K562 (cell line): ENCODE results near the gene GPR183. TPM values are rescaled to one million over a fixed set of nuclear protein-coding genes. Genes with fewer than 3 reads are reported as not detected.

Source experiments
- ATAC-seq: fragments of 200-7000 bp; cut with Tn5 transposase; 3 replicates; pipeline ENCODE4 v1.9.1; 2020; ENCODE audit warnings: moderate library complexity
- BruUV-seq: library from RNA; stranded (reverse); fragments of 400-500 nt; replicated peaks from 2 replicates; lab custom pipeline; 2021; lab: Mats Ljungman, UMichigan
- CTCF ChIA-PET: fragments of 300-600 bp; formaldehyde crosslinking; extraction: SDS; loops from one replicate; lab custom pipeline; 2021; ENCODE audit warnings: low intra/inter-chr PET ratio; lab: Yijun Ruan, JAX
- POLR2A ChIA-PET: fragments of 300-600, 350-650 bp; sonication (Branson Sonifier 250); formaldehyde crosslinking; extraction: SDS; loops from one replicate; lab custom pipeline; 2021; ENCODE audit warnings: antibody characterized with exemption, inconsistent platforms; lab: Yijun Ruan, JAX
- DNase-seq, 4 experiments: peaks; one replicate each; pipeline versions ENCODE4 v3.0.0 to v3.0.0-alpha.2; 2011 to 2018; ENCODE audit warnings: low spot score in 3 of 4, mixed read lengths in 3 of 4; ENCODE audit errors: extremely low read depth in 1 of 4
- FAIRE-seq: peaks from 2 replicates; lab custom pipeline; 2011; peaks lifted over from hg19 to GRCh38; lab: Jason Lieb, UNC
- H2AFZ ChIP-seq: 2 replicates; pipeline ENCODE4 v1.6.0; 2011; ENCODE audit warnings: low read depth, low read length, control low read depth, inconsistent platforms
- H3K27ac ChIP-seq: fragments of 200-600 bp; 3 replicates; pipeline ENCODE4 v1.8.0; 2011; ENCODE audit warnings: low read depth, mild to moderate bottlenecking, control low read depth, inconsistent platforms, low read length, moderate library complexity, mixed read lengths; ENCODE audit errors: extremely low read depth
- H3K27me3 ChIP-seq, 2 experiments: fragments of 300-600 bp in 1 of 2; 2 replicates in 1 of 2; 3 replicates in 1 of 2; pipeline versions ENCODE4 v1.6.0 to v1.8.0; 2011; ENCODE audit warnings: inconsistent platforms in 2 of 2, low read length in 2 of 2, mild to moderate bottlenecking in 1 of 2, mixed read lengths in 1 of 2, moderate library complexity in 1 of 2; ENCODE audit not compliant: control insufficient read depth in 2 of 2, insufficient read depth in 2 of 2
- H3K36me3 ChIP-seq: fragments of 300-600 bp; 3 replicates; pipeline ENCODE4 v1.8.0; 2011; ENCODE audit warnings: mild to moderate bottlenecking, low read length, inconsistent platforms; ENCODE audit not compliant: control insufficient read depth, insufficient read depth
- H3K4me1 ChIP-seq, 2 experiments: fragments of 200-600 bp in 1 of 2; replicated peaks in 1 of 2; 2 replicates in 1 of 2; 3 replicates in 1 of 2; pipeline versions ENCODE4 v1.5.1 to v1.8.0; 2011; ENCODE audit warnings: inconsistent platforms in 2 of 2, low read length in 2 of 2, mild to moderate bottlenecking in 1 of 2, mixed read lengths in 1 of 2, moderate library complexity in 1 of 2; ENCODE audit not compliant: control insufficient read depth in 2 of 2, insufficient read depth in 2 of 2
- H3K4me2 ChIP-seq: 2 replicates; pipeline ENCODE4 v1.6.1; 2011; ENCODE audit warnings: low read length, control low read depth, inconsistent platforms, mixed read lengths; ENCODE audit not compliant: insufficient read depth
- H3K4me3 ChIP-seq: fragments of 200-600 bp; sonication (generic), shearing (Covaris generic); 2 replicates; pipeline ENCODE4 v1.5.1; 2016; ENCODE audit warnings: control low read depth, inconsistent platforms
- H3K79me2 ChIP-seq: fragments of 200-600 bp; 3 replicates; pipeline ENCODE4 v1.8.0; 2011; ENCODE audit warnings: low read length, inconsistent platforms; ENCODE audit not compliant: control insufficient read depth, insufficient read depth
- H3K9ac ChIP-seq, 2 experiments: 2 replicates each; pipeline versions ENCODE4 v1.6.0 to v1.6.1; 2011; ENCODE audit warnings: low read depth in 2 of 2, low read length in 2 of 2, control low read depth in 1 of 2, inconsistent platforms in 1 of 2, mild to moderate bottlenecking in 1 of 2, mixed read lengths in 1 of 2; ENCODE audit not compliant: insufficient read depth in 1 of 2
- H3K9me1 ChIP-seq: one replicate; pipeline ENCODE4 v1.6.0; 2011; ENCODE audit warnings: inconsistent platforms, mild to moderate bottlenecking, low read length, moderate library complexity; ENCODE audit not compliant: control insufficient read depth, insufficient read depth
- H3K9me3 ChIP-seq: replicated peaks from 2 replicates; pipeline ENCODE4 v1.5.1; 2011; ENCODE audit warnings: low read depth, low read length, inconsistent platforms; ENCODE audit not compliant: control insufficient read depth, insufficient read depth
- H4K20me1 ChIP-seq: replicated peaks from 2 replicates; pipeline ENCODE4 v1.6.1; 2011; ENCODE audit warnings: low read length, inconsistent platforms, mixed read lengths; ENCODE audit not compliant: control insufficient read depth, insufficient read depth
- CEBPB ChIP-seq: fragments of 450-650 bp; IDR thresholded peaks from 2 replicates; pipeline ENCODE4 v1.6.1; 2016; ENCODE audit warnings: missing genetic modification characterization, missing compliant biosample characterization
- CEBPG ChIP-seq, 3 experiments: fragments of 200-800 bp in 1 of 3; sonication (Bioruptor generic) in 1 of 3; sonication (generic) in 1 of 3; formaldehyde crosslinking in 1 of 3; IDR thresholded peaks in 2 of 3; conservative IDR thresholded peaks in 1 of 3; 2 replicates each; pipeline versions ENCODE4 v1.6.1 to v1.8.0; 2016 to 2022; ENCODE audit warnings: missing compliant biosample characterization in 2 of 3, missing genetic modification characterization in 2 of 3, mild to moderate bottlenecking in 1 of 3, missing genetic modification reagents in 1 of 3
- CREBBP ChIP-seq: IDR thresholded peaks from one replicate; pipeline ENCODE4 v1.6.1; 2012; ENCODE audit warnings: low read depth, mild to moderate bottlenecking, control low read depth, inconsistent platforms, low read length
- HSF4 ChIP-seq: fragments of 250-450 bp; sonication (Bioruptor Pico); IDR thresholded peaks from 2 replicates; pipeline ENCODE4 v2.1.2; 2022; ENCODE audit warnings: mild to moderate bottlenecking, moderate library complexity, borderline replicate concordance
- MBD2 ChIP-seq: sonication (generic); IDR thresholded peaks from 2 replicates; pipeline ENCODE4 v1.6.1; 2016; ENCODE audit warnings: low read depth, borderline replicate concordance
- NR2F6 ChIP-seq: fragments of 450-650 bp; formaldehyde crosslinking; IDR thresholded peaks from 2 replicates; pipeline ENCODE4 v1.4.0; 2020; ENCODE audit warnings: mild to moderate bottlenecking
- PCBP1 ChIP-seq: fragments of 200-400 bp; formaldehyde crosslinking; IDR thresholded peaks from 2 replicates; pipeline ENCODE4 v1.6.1; 2018; ENCODE audit warnings: mild to moderate bottlenecking, low read depth, low read length; ENCODE audit not compliant: poor library complexity, severe bottlenecking
- POLR2H ChIP-seq: IDR thresholded peaks from 2 replicates; pipeline ENCODE4 v1.6.1; 2016; ENCODE audit warnings: missing genetic modification characterization, low read depth, mild to moderate bottlenecking, control low read depth, missing compliant biosample characterization, moderate library complexity
- SMAD3 ChIP-seq: fragments of 450-650 bp; formaldehyde crosslinking; conservative IDR thresholded peaks from 2 replicates; pipeline ENCODE4 v1.4.0; 2020; ENCODE audit warnings: mild to moderate bottlenecking
- WHSC1 ChIP-seq: IDR thresholded peaks from one replicate; pipeline ENCODE4 v1.6.1; 2012; ENCODE audit warnings: low read length, control low read depth, inconsistent platforms
- XRCC3 ChIP-seq: fragments of 450-650 bp; IDR thresholded peaks from 2 replicates; pipeline ENCODE4 v1.6.1; 2017; ENCODE audit warnings: mild to moderate bottlenecking, moderate library complexity
- ZNF696 ChIP-seq: fragments of 250-450 bp; sonication (Bioruptor Pico); conservative IDR thresholded peaks from 2 replicates; pipeline ENCODE4 v1.4.0; 2020; ENCODE audit warnings: mild to moderate bottlenecking, moderate library complexity
- WGBS: fragments of 100-300 bp; shearing (Covaris generic); methylation state at CpG from one replicate; pipeline ENCODE4 v1.1.6; 2016; ENCODE audit warnings: low coverage, mixed read lengths; ENCODE audit not compliant: insufficient coverage; ENCODE audit errors: missing lambda C conversion rate; 5-methylcytosine and 5-hydroxymethylcytosine counted together
- in situ Hi-C: fragments of 300-500 bp; cut with MboI; formaldehyde crosslinking; loops from 4 replicates; pipeline ENCODE4 v1.15.0; 2018; ENCODE audit warnings: inconsistent platforms, mixed read lengths
- intact Hi-C: fragments of 100-400 bp; cut with micrococcal nuclease; formaldehyde crosslinking; loops from 2 replicates; pipeline ENCODE4 v1.14.2; 2022
- polyA plus RNA-seq, 8 experiments: library from polyadenylated mRNA; depleted of rRNA in 4 of 8; stranded (reverse) in 5 of 8; unstranded in 3 of 8; fragments of >200 nt; fragmentation: Nextera tagmentation in 2 of 8; fragmentation: Illumina TruSeq in 1 of 8; extraction: Ambion mirVana in 2 of 8; extraction: Trizol in 1 of 8; gene quantifications; 2 replicates each; pipeline versions ENCODE4 v1.2.1 to v1.2.3, GENCODE V29; 2011 to 2014; ENCODE audit warnings: inconsistent platforms in 1 of 8, missing spikeins in 1 of 8
- total RNA-seq, 7 experiments: library from RNA; depleted of rRNA in 6 of 7; stranded (reverse); fragments of >200 nt in 6 of 7; fragmentation: Illumina TruSeq in 2 of 7; extraction: Trizol in 2 of 7; gene quantifications; 2 replicates each; pipeline versions ENCODE4 v1.2.1 to v1.2.3, GENCODE V29; 2011 to 2021; ENCODE audit warnings: low replicate concordance in 1 of 7
- TF ChIP-seq, protein P1 (sequence below): fragments of 250-450 bp; sonication (Bioruptor Pico); IDR thresholded peaks from 2 replicates; pipeline ENCODE4 v1.4.0; 2020; ENCODE audit warnings: mild to moderate bottlenecking, moderate library complexity
- TF ChIP-seq, protein P2 (sequence below): fragments of 450-650 bp; IDR thresholded peaks from 2 replicates; pipeline ENCODE4 v1.6.1; 2016; ENCODE audit warnings: mild to moderate bottlenecking

GPR183 gene
- total and polyA plus RNA-seq, 9 of the 15 experiments (the other 6 are each of a cell fraction or from before 2014, with no cell fraction given): 1.3 to 10.2 (median 3.7) TPM

DNA sequence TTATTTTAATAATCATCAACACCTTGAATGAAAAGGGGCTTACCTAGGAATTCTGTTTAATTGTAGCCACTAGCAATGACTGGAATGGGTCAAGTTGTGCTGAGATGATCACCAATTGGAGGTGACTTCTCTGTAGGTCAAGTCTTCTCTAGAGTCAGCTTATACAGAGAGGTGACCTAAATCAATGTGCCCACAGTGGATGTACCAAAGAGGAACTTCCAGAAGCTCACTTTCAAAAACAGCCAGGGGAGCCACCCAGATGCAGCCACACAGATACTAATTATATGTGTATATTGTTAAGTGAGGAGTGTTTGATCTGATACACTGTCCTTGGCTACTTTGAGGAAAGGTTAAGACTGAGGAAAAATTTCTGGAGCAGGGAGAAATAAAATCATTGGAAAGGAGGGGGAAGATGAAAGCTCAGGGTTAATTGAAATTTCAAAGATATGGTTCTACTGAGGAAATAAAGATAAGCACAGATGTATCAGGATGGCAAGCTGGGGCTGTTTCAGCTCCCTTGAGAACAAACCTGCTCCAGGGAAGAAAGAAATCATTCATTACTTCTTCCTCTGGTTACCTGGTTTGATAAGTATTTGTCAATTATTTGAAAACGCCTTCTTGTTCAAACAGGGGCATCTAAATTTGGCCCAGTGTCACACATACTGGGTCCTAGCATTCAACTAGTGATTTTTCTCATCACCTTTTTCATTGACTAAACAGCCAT, 5.1 kb downstream of the GPR183 start:
- H3K27me3 ChIP-seq: no peaks in the 10 kb centered on the region
- no TSS peak for BruUV-seq
- no peak overlapping the region for H3K27ac ChIP-seq
- FAIRE-seq (no peak), DNase-seq (no peak), ATAC-seq (no peak)
- H3K4me1 ChIP-seq: peaks cover 3 to 7% of the 10 kb centered on the region in 2 experiments; a peak in 4 of 5 replicates
- H4K20me1 ChIP-seq: no peaks in the 10 kb centered on the region
- CTCF ChIA-PET: no interaction called here
- H3K9me1 ChIP-seq: no peaks in the 10 kb centered on the region
- peaks cover 14% of the 10 kb centered on the region; the same call in 1 of the 3 replicates for H3K36me3 ChIP-seq
- peaks cover 25% of the 10 kb centered on the region for H3K79me2 ChIP-seq
- POLR2A ChIA-PET: interaction anchor here (0.6 to 1.0 kb wide), 4 partner anchors 8 to 1215 kb away, joined by 3 to 5 read pairs (median 3); no protein-coding TSS in a partner anchor
- no peak overlapping the region for H3K4me3 ChIP-seq
- H3K4me2 ChIP-seq: no peak overlapping the region
- intact Hi-C loops: no loop called here
- no peak overlapping the region for H3K9ac ChIP-seq
- H2AFZ ChIP-seq: no peak overlapping the region
- in situ Hi-C loops: no loop called here
- H3K9me3 ChIP-seq: no peaks in the 10 kb centered on the region
- 67% methylated on average over 1 of the region's 1 CpG for WGBS
- no peak for TF ChIP-seq CREBBP
- TF ChIP-seq, protein P1, sequence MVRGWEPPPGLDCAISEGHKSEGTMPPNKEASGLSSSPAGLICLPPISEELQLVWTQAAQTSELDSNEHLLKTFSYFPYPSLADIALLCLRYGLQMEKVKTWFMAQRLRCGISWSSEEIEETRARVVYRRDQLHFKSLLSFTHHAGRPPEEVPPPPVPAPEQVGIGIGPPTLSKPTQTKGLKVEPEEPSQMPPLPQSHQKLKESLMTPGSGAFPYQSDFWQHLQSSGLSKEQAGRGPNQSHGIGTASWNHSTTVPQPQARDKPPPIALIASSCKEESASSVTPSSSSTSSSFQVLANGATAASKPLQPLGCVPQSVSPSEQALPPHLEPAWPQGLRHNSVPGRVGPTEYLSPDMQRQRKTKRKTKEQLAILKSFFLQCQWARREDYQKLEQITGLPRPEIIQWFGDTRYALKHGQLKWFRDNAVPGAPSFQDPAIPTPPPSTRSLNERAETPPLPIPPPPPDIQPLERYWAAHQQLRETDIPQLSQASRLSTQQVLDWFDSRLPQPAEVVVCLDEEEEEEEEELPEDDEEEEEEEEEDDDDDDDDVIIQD (CRISPR knock-in tag): no peak
- no peak for TF ChIP-seq XRCC3
- no peak for TF ChIP-seq POLR2H
- no peak for TF ChIP-seq NR2F6 (CRISPR knock-in tag)
- TF ChIP-seq ZNF696 (CRISPR knock-in tag): no peak
- TF ChIP-seq, protein P2, sequence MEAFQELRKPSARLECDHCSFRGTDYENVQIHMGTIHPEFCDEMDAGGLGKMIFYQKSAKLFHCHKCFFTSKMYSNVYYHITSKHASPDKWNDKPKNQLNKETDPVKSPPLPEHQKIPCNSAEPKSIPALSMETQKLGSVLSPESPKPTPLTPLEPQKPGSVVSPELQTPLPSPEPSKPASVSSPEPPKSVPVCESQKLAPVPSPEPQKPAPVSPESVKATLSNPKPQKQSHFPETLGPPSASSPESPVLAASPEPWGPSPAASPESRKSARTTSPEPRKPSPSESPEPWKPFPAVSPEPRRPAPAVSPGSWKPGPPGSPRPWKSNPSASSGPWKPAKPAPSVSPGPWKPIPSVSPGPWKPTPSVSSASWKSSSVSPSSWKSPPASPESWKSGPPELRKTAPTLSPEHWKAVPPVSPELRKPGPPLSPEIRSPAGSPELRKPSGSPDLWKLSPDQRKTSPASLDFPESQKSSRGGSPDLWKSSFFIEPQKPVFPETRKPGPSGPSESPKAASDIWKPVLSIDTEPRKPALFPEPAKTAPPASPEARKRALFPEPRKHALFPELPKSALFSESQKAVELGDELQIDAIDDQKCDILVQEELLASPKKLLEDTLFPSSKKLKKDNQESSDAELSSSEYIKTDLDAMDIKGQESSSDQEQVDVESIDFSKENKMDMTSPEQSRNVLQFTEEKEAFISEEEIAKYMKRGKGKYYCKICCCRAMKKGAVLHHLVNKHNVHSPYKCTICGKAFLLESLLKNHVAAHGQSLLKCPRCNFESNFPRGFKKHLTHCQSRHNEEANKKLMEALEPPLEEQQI: no peak
- no peak for TF ChIP-seq CEBPB (tag)
- no peak for TF ChIP-seq SMAD3 (CRISPR knock-in tag)
- no peak for TF ChIP-seq WHSC1
- no peak for TF ChIP-seq PCBP1
- no peak for TF ChIP-seq HSF4
- no peak for TF ChIP-seq CEBPG (CRISPR knock-in tag; IDR thresholded peaks at IDR 0.05)
- no peak for TF ChIP-seq CEBPG (tag; conservative IDR thresholded peaks at IDR 0.05 in 1 of 2, IDR thresholded peaks at IDR 0.05 in 1 of 2)
- TF ChIP-seq MBD2: no peak
